GM12801 (cell line): ENCODE data around the gene CHN2.

Experiments used
- CTCF ChIP-seq: IDR thresholded peaks from one replicate; pipeline ENCODE4 v1.5.1; 2011; ENCODE audit warnings: control low read depth; ENCODE audit not compliant: insufficient read length; ENCODE audit errors: extremely low read depth

Gene CHN2

GRCh38 chr7:29300026-29300480 is 105.5 kb downstream of the CHN2 start:
- no peak for TF ChIP-seq CTCF

DNA sequence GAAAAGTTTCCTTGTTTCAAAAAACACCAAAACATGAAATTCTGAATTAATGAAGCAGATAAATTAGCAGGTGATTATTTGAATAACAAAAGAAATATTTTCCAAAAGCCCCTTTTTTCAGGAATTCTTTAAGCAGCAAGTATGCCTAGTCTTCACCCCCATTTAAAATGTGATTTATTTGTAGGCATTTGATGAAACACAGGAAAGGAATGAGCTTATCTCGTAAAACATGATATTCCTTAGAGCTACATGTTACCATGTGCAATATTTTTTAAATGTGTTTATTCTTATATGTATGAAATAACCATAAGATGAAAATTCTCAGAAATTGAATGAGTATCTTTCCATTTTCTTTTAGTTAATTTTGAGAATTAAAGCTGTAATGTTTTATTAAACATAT is 106.1 kb downstream of the CHN2 start:
- no peak for TF ChIP-seq CTCF

DNA sequence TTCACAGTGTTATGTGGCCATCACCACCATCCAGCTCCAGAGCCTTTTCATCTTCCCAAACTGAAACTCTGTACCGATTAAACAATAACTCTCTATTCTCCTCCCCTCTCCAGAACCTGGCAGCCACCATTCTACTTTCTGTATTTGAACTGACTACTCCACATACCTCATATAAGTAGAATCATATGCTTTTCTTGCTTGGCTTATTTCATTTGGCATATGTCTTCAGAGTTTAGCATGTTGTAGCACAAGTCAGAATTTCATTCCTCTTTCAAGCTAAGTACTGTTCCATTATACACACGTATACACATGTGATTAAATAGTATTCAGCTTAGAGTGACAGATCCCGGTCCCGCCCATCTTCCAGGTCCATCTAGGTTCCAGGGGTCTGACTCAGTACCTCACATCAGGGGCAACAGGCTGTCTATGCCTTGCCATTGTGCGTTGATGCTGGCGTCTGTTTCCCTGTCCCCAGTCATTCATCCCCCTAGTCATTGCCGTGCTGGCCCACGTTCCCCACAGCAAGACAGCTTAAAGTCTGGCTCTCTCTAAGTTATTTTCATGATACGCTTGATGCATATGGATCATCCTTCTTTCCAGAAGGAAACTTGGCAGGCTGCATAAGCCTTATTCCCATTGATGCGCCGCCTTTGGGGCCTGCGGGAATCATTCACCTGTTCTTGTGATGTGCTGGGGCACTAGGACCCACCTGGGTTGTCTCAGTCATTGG is 108.3 kb downstream of the CHN2 start:
- no peak for TF ChIP-seq CTCF

DNA sequence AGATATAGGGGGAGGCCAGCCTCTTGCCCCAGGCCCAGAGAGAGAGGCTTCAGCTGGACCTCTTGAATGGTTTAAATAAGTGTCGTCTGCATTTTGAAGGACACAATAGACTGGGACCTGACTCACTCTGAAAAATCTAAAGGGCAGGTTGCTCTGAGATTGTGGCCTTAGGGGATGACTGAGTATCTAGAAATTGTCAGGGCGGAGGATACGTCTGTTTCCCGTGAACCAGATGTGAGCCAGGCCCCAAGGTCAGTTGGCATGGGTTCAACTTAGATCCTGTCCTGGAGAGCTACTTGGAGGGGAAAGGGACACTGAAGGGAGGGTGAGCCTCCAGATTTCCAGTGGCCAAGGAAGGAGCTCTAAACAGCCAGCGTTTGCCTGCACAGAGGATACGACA is 110.2 kb downstream of the CHN2 start:
- TF ChIP-seq CTCF = no peak

DNA sequence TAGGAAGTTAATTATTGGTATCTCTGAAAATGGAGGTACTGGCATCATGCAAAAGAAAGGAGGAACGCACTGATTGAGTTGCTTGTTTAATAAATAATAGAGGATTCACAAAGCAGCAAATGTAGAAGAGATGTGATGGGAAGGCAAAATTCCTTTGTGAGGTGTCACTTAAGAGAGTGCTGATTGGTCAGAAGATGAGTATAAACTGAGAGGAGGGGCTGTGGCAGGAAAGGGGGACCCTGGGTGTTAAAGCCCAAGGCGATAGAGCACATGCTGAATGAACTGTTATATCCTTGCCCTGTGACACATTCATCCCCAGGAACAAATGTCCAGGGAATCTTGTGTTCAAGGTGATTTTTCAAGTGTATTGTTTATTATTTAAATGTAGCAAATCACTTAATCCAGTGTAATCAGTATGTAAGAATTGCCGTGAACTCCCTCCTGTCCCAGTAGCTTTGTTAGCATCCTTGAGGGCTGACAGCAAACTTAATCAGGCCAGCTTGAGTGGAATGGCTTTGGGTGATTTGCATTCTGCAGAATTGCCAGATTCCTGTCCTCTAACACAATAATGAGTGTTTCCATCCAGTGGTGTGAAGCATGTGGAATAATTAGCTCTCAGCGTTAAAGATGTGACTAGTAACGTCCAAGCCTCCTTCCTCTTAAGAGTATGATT is 111.9 kb downstream of the CHN2 start:
- no peak for TF ChIP-seq CTCF

- TF ChIP-seq CTCF = no peak
Measured at GRCh38 chr7:29308424-29308823, 113.8 kb downstream of the CHN2 start.

- no peak for TF ChIP-seq CTCF
Measured at GRCh38 chr7:29309041-29309854, 114.7 kb downstream of the CHN2 start.
